DND-41 (cell line): ENCODE data around the gene PLPP7.

Experiments used
- CTCF ChIP-seq: IDR thresholded peaks from 2 replicates; pipeline ENCODE4 v1.5.1; 2012; ENCODE audit warnings: borderline replicate concordance, low read length, moderate library complexity, mild to moderate bottlenecking; ENCODE audit not compliant: poor library complexity, severe bottlenecking; ENCODE audit errors: extremely low read depth
- EZH2 ChIP-seq: IDR thresholded peaks from 3 replicates; pipeline ENCODE4 v1.6.1; 2012; ENCODE audit warnings: borderline replicate concordance, low read depth, mild to moderate bottlenecking, moderate library complexity, low read length, inconsistent platforms; ENCODE audit not compliant: severe bottlenecking

DNA sequence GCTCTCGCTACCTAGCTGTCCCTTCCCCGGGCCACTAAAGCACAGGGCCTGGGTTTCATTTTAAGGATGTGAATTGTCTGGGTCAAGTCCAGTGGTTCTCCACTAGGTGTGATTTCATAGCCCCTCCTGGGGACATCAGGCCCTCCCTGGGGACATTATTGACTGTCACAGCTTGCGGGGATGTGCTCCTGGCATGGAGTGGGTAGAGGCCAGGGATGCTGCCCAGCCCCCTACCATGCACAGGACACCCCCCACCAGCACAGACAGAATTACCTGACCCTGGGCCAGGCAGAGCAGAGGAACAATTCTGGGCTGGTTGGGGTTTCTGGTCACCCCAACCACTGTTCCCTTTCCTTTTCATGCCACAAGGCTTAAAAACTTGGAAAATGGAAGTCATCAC is 17.3 kb upstream of the PLPP7 start:
- TF ChIP-seq EZH2 (no peak), CTCF (no peak)
